MM.1S (cell line): Measurements from ENCODE around the gene AP2A2.

Experiments used
- EZH2 ChIP-seq: fragments of 300-600 bp; sonication (generic); optimal IDR thresholded peaks from 2 replicates; pipeline ENCODE3; 2017; ENCODE audit warnings: low read depth, mild to moderate bottlenecking, antibody characterized with exemption, low read length, mixed read lengths
- TF ChIP-seq, protein P1 (sequence below): fragments of 300-600 bp; sonication (generic); IDR thresholded peaks from 2 replicates; pipeline ENCODE4 v1.5.1; 2016; ENCODE audit warnings: antibody characterized with exemption, low read length, mixed read lengths

DNA sequence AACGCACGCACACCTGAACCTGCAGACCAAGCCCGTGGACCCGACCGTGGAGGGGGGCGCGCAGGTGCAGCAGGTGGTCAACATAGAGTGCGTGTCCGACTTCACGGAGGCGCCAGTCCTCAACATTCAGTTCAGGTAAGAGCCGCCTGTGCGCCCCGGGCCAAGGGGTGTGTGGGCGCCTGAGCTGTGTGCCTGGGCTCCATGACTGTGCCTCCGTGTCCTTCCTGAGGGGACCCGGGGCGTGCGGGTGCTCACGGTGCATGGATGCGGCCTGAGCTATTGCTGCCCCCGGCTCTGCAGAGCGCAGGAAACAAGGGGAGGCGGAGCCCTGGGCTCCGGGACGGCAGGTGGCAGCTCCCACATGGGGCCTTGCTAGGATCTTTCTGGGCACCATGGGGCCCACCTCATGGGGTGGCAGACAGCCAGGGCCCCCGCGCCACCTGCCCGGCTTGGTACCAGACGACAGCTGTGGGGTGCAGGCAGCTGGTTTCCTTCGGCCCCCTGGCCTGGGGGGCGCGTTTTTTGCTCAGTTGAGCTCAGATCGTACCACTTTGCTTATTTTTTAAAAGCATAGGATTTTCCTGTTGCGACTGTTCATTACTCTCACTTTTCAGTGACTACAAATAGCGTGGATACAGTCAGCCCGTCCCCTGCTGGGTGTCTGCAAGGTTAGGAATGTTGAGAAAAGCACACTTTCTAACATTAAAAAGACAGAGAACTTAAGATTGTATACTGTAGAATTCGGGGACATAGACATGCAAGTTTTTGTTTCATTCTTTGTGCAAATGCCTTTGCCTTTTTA lies 82.5 kb downstream of the AP2A2 start:
- TF ChIP-seq, protein P1, sequence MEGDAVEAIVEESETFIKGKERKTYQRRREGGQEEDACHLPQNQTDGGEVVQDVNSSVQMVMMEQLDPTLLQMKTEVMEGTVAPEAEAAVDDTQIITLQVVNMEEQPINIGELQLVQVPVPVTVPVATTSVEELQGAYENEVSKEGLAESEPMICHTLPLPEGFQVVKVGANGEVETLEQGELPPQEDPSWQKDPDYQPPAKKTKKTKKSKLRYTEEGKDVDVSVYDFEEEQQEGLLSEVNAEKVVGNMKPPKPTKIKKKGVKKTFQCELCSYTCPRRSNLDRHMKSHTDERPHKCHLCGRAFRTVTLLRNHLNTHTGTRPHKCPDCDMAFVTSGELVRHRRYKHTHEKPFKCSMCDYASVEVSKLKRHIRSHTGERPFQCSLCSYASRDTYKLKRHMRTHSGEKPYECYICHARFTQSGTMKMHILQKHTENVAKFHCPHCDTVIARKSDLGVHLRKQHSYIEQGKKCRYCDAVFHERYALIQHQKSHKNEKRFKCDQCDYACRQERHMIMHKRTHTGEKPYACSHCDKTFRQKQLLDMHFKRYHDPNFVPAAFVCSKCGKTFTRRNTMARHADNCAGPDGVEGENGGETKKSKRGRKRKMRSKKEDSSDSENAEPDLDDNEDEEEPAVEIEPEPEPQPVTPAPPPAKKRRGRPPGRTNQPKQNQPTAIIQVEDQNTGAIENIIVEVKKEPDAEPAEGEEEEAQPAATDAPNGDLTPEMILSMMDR: no peak
- TF ChIP-seq EZH2: no peak
